BE2C (cell line): Measurements from ENCODE around the gene PANK4.

ENCODE experiments used
- DNase-seq: peaks from one replicate; pipeline ENCODE4 v3.0.0-alpha.2; 2020
- H3K27me3 ChIP-seq: fragments of 250-450 bp; sonication (Bioruptor Pico); 2 replicates; pipeline ENCODE4 v1.5.1; 2020; ENCODE audit warnings: mild to moderate bottlenecking
- H3K36me3 ChIP-seq: fragments of 250-450 bp; sonication (Bioruptor Pico); 2 replicates; pipeline ENCODE4 v1.5.1; 2020; ENCODE audit warnings: mild to moderate bottlenecking
- H3K4me1 ChIP-seq: fragments of 250-450 bp; sonication (Bioruptor Pico); 2 replicates; pipeline ENCODE4 v1.5.1; 2020
- H3K4me3 ChIP-seq: 2 replicates; pipeline ENCODE4 v1.5.1; 2011; ENCODE audit warnings: low read depth, low read length
- H3K9me3 ChIP-seq: fragments of 250-450 bp; sonication (Bioruptor Pico); 2 replicates; pipeline ENCODE4 v1.5.1; 2020
- CTCF ChIP-seq: IDR thresholded peaks from 2 replicates; pipeline ENCODE4 v1.5.1; 2012; ENCODE audit warnings: mild to moderate bottlenecking, low read depth, low read length

The PANK4 gene

GRCh38 chr1:2544875-2545640 is 18.7 kb upstream of the PANK4 start:
- TF ChIP-seq CTCF: no peak
- Histone ChIP-seq H3K4me1 (peaks cover 36% of the 10 kb centered on the region), H3K36me3 (no peaks in the 10 kb centered on the region), H3K27me3 (no peaks in the 10 kb centered on the region), H3K4me3 (no peak overlapping the region), H3K9me3 (no peaks in the 10 kb centered on the region)
- no peak for DNase-seq

DNA sequence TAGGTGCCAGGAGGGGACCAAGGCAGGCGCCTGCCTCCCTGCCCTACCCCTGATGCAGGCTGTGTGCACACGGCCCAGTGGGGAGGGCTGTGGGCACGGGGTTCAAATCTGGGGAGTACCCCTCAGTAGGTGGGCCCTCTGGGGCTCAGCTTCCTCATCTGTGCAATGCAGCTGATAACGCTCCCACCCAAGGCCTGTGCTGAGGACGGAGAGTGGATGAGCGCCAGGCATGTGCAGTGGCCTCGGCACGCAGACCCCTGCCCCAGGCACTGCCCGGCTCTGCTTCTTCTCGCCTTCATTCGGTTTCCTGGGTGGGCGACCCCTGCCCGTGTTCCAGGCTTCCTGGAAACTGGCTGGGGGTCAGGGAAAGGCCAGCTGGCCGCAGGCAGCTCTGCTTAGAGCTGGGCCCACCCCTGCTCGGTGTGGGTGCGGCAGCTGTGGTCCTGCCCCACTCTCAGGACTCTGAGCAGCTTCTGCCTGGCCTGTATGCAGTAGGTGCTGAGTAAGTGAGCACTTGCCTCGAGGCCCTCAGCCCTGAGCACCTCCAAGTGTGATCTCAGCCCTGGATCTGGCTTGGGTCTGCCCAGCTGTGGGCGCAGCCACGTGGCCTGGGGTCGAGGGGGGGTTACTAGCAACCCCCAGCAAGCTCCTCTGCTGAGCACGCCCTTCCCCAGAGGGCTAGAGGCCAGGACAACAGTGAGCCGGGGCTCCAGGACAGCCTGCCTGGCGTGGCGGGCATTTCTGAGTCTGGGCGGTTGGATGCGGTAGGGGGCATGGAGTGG is 17.9 kb upstream of the PANK4 start:
- TF ChIP-seq CTCF: no peak
- Histone ChIP-seq H3K36me3 (no peaks in the 10 kb centered on the region), H3K4me3 (no peak overlapping the region), H3K27me3 (no peaks in the 10 kb centered on the region), H3K4me1 (peaks cover 36% of the 10 kb centered on the region), H3K9me3 (no peaks in the 10 kb centered on the region)
- DNase-seq: no peak

GRCh38 chr1:2543543-2544092 is 17.2 kb upstream of the PANK4 start:
- H3K36me3 ChIP-seq: no peaks in the 10 kb centered on the region
- TF ChIP-seq CTCF: no peak
- peak; percentile 77 for DNase-seq
- no peaks in the 10 kb centered on the region for H3K9me3 ChIP-seq
- no peaks in the 10 kb centered on the region for H3K27me3 ChIP-seq
- no peak overlapping the region for H3K4me3 ChIP-seq
- peaks cover 36% of the 10 kb centered on the region for H3K4me1 ChIP-seq

DNA sequence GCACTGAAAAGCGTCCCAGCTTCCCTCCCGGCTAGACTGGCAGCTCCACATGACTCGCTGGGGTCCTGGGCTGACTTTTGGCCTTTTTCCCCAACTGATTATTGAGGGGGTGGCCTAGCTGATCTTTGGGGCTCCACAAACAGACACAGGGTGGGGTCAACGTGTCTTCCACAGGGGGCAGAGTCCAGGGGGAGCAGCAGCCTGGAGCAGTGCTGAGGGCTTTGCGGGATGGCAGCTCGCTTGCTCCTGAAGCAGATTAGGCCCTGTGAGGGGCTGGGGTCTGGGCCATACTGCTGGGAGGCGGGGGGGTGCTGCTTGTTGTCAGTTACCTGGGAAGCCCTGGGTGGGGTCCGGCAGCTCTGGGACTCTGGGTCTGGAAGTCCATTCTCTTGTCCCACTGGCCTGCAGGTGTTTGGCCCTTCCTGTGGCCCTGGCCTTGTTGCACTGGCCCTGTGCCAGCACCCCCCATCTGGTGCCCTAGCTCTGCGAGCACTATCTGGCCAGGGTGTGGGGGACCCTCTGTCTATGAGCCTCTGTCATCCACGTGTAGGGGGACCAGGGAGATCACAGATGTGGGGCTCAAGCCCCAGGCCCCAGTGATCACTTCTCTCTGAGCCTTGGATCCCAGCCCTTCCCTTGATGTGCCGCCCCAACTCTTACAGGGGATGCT is 16.0 kb upstream of the PANK4 start:
- Histone ChIP-seq H3K4me1 (peaks cover 32% of the 10 kb centered on the region), H3K36me3 (no peaks in the 10 kb centered on the region), H3K27me3 (no peaks in the 10 kb centered on the region), H3K4me3 (no peak overlapping the region), H3K9me3 (no peaks in the 10 kb centered on the region)
- DNase-seq: no peak
- TF ChIP-seq CTCF: no peak

DNA sequence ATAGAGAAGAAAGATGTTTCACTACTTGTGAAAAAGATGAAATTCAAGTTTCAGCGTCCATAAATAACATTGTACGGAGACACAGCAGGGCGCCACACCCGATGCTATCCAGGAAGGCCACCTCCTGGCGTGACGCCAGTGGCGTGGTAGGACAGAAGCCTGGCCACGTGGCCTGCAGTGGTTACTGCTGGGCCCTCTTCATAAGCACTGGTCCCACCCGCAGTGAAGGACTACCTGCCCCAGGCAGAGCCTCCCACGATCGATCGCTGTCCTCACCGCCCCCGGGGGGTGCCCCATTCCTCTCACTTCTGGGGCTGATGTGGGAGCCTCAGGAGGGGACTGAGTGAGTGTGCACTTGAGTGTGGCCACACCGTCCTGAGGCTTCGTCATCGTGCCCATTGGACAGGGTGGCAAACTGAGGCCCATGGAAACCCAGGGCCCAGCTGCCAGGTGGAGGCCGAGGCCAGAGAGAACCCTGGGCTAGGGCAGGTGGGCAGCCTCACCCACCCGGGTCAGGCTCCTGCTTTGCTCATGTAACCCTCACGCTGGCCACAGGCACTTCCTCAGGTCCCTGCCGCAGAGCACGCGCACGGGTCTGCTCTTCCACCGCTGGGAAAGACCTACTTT is 15.3 kb upstream of the PANK4 start:
- DNase-seq: no peak
- Histone ChIP-seq H3K36me3 (no peaks in the 10 kb centered on the region), H3K4me1 (peaks cover 31% of the 10 kb centered on the region)

More for the DNA sequence above, 15.3 kb upstream of the PANK4 start:
- no peak for TF ChIP-seq CTCF
- H3K4me3 ChIP-seq: no peak overlapping the region
- H3K27me3 ChIP-seq: no peaks in the 10 kb centered on the region
- H3K9me3 ChIP-seq: no peaks in the 10 kb centered on the region
